ENCODE data around the gene TOR1B. TPM values are rescaled to one million over a fixed set of nuclear protein-coding genes. Genes with fewer than 3 reads are reported as not detected.

Gene TOR1B
- total RNA-seq, 2 experiments from 2014 or later: 13.3 to 14.9 TPM

- no peak overlapping the region for H3K4me3 ChIP-seq (ENCODE audit: low read depth, low read length, poor library complexity, severe bottlenecking)
- no peak overlapping the region for H2AFZ ChIP-seq (ENCODE audit: low read length)
- H3K79me2 ChIP-seq (ENCODE audit: insufficient read depth, low read depth, low read length): no peaks in the 10 kb centered on the region
- DNase-seq (ENCODE audit: low spot score): no peak
- intact Hi-C loops (cut with micrococcal nuclease; ENCODE audit: unreplicated experiment): no loop called here
- H3K27ac ChIP-seq (ENCODE audit: low read depth, low read length, poor library complexity, severe bottlenecking): no peak overlapping the region
- H3K4me1 ChIP-seq (ENCODE audit: insufficient read depth, low read length, poor library complexity, severe bottlenecking): no peaks in the 10 kb centered on the region
- no peaks in the 10 kb centered on the region for H3K9me2 ChIP-seq (ENCODE audit: insufficient read depth, low read length)
- no peaks in the 10 kb centered on the region for H4K20me1 ChIP-seq (ENCODE audit: insufficient read depth, low read length)
- no peaks in the 10 kb centered on the region for H3K36me3 ChIP-seq (ENCODE audit: insufficient read depth, low read length)
- POLR2A ChIA-PET: no interaction called here
- no peak overlapping the region for H3K4me2 ChIP-seq (ENCODE audit: low read length)
- TF ChIP-seq EZH2phosphoT487 (IDR thresholded peaks at IDR 0.05; ENCODE audit: borderline replicate concordance, low read depth, low read length): no peak
- no peak for TF ChIP-seq CTCF (conservative IDR thresholded peaks at IDR 0.05; ENCODE audit: low read length)
- CTCF ChIA-PET (ENCODE audit: unreplicated experiment): no interaction called here
- H3K9me3 ChIP-seq (ENCODE audit: low read length): no peaks in the 10 kb centered on the region
- BruUV-seq (replicated peaks): no TSS peak
These were observed 37.1 kb upstream of the TOR1B start for GRCh38 chr9:129765764-129766317.

GRCh38 chr9:129768486-129768885 lies 34.5 kb upstream of the TOR1B start:
- no peaks in the 10 kb centered on the region for H3K79me2 ChIP-seq (ENCODE audit: insufficient read depth, low read depth, low read length)
- intact Hi-C loops (cut with micrococcal nuclease; ENCODE audit: unreplicated experiment): no loop called here
- no peaks in the 10 kb centered on the region for H3K4me1 ChIP-seq (ENCODE audit: insufficient read depth, low read length, poor library complexity, severe bottlenecking)
- H3K9me3 ChIP-seq (ENCODE audit: low read length): no peaks in the 10 kb centered on the region
- BruUV-seq (replicated peaks): no TSS peak
- no peaks in the 10 kb centered on the region for H3K9me2 ChIP-seq (ENCODE audit: insufficient read depth, low read length)
- no peak for TF ChIP-seq CTCF (conservative IDR thresholded peaks at IDR 0.05; ENCODE audit: low read length)
- no peak for TF ChIP-seq EZH2phosphoT487 (IDR thresholded peaks at IDR 0.05; ENCODE audit: borderline replicate concordance, low read depth, low read length)
- H3K4me3 ChIP-seq (ENCODE audit: low read depth, low read length, poor library complexity, severe bottlenecking): no peak overlapping the region
- POLR2A ChIA-PET: interaction anchor here (0.6 kb wide), 1 partner anchor 392 kb away, joined by 3 read pairs; no protein-coding TSS in a partner anchor
- CTCF ChIA-PET (ENCODE audit: unreplicated experiment): no interaction called here
- H3K36me3 ChIP-seq (ENCODE audit: insufficient read depth, low read length): no peaks in the 10 kb centered on the region
- H3K4me2 ChIP-seq (ENCODE audit: low read length): no peak overlapping the region
- H3K27ac ChIP-seq (ENCODE audit: low read depth, low read length, poor library complexity, severe bottlenecking): no peak overlapping the region
- no peak overlapping the region for H2AFZ ChIP-seq (ENCODE audit: low read length)
- no peak for DNase-seq (ENCODE audit: low spot score)
- H4K20me1 ChIP-seq (ENCODE audit: insufficient read depth, low read length): no peaks in the 10 kb centered on the region; the same call in 1 of the 2 replicates

- no peaks in the 10 kb centered on the region for H3K79me2 ChIP-seq (ENCODE audit: insufficient read depth, low read depth, low read length)
- no peaks in the 10 kb centered on the region for H3K4me1 ChIP-seq (ENCODE audit: insufficient read depth, low read length, poor library complexity, severe bottlenecking)
- no peaks in the 10 kb centered on the region; the same call in 1 of the 2 replicates for H4K20me1 ChIP-seq (ENCODE audit: insufficient read depth, low read length)
- H3K9me2 ChIP-seq (ENCODE audit: insufficient read depth, low read length): no peaks in the 10 kb centered on the region
- intact Hi-C loops (cut with micrococcal nuclease; ENCODE audit: unreplicated experiment): no loop called here
- H3K9me3 ChIP-seq (ENCODE audit: low read length): no peaks in the 10 kb centered on the region
- ChIA-PET POLR2A (no interaction called here), CTCF (ENCODE audit: unreplicated experiment) (interaction anchor here (0.5 kb wide), 1 partner anchor 44 kb away, joined by 5 read pairs; no protein-coding TSS in a partner anchor)
- no peak overlapping the region for H3K27ac ChIP-seq (ENCODE audit: low read depth, low read length, poor library complexity, severe bottlenecking)
- no peak overlapping the region for H3K4me2 ChIP-seq (ENCODE audit: low read length)
- H2AFZ ChIP-seq (ENCODE audit: low read length): no peak overlapping the region
- H3K36me3 ChIP-seq (ENCODE audit: insufficient read depth, low read length): no peaks in the 10 kb centered on the region
- no TSS peak for BruUV-seq (replicated peaks)
- TF ChIP-seq CTCF (conservative IDR thresholded peaks at IDR 0.05; ENCODE audit: low read length) (no peak), EZH2phosphoT487 (IDR thresholded peaks at IDR 0.05; ENCODE audit: borderline replicate concordance, low read depth, low read length) (no peak)
- DNase-seq (ENCODE audit: low spot score): no peak
- no peak overlapping the region for H3K4me3 ChIP-seq (ENCODE audit: low read depth, low read length, poor library complexity, severe bottlenecking)
These were observed 33.3 kb upstream of the TOR1B start for GRCh38 chr9:129769669-129770068.
